Rectal smooth muscle tissue (tissue), 1 donor: ENCODE results near the gene LZTR1.
A peak's percentile ranks its signal among the peaks of the same experiment; 100 is the strongest.

Experiments
- H3K27ac ChIP-seq: one replicate; pipeline ENCODE4 v1.7.0; 2013; ENCODE audit warnings: low read depth, low read length, inconsistent platforms
- H3K27me3 ChIP-seq: one replicate; pipeline ENCODE4 v1.7.0; 2013; ENCODE audit warnings: low read length; ENCODE audit not compliant: control insufficient read depth, insufficient read depth
- H3K36me3 ChIP-seq: one replicate; pipeline ENCODE4 v1.7.0; 2013; ENCODE audit warnings: low read length; ENCODE audit not compliant: control insufficient read depth, insufficient read depth
- H3K4me1 ChIP-seq: one replicate; pipeline ENCODE4 v1.7.0; 2013; ENCODE audit warnings: low read length; ENCODE audit not compliant: control insufficient read depth, insufficient read depth
- H3K4me3 ChIP-seq: one replicate; pipeline ENCODE4 v1.7.0; 2013; ENCODE audit warnings: low read length
- H3K9ac ChIP-seq: one replicate; pipeline ENCODE4 v1.7.0; 2013; ENCODE audit warnings: low read length

LZTR1 gene

GRCh38 chr22:21026783-21027692, 44.9 kb downstream of the LZTR1 start:
- no peak overlapping the region for H3K9ac ChIP-seq
- no peaks in the 10 kb centered on the region for H3K4me1 ChIP-seq
- H3K4me3 ChIP-seq: no peak overlapping the region
- peaks cover 10% of the 10 kb centered on the region for H3K27me3 ChIP-seq
- H3K36me3 ChIP-seq: no peaks in the 10 kb centered on the region
- H3K27ac ChIP-seq: no peak overlapping the region

- peaks cover 12% of the 10 kb centered on the region for H3K27me3 ChIP-seq
- no peak overlapping the region for H3K4me3 ChIP-seq
- H3K36me3 ChIP-seq: no peaks in the 10 kb centered on the region
- no peak overlapping the region for H3K9ac ChIP-seq
- no peaks in the 10 kb centered on the region for H3K4me1 ChIP-seq
- H3K27ac ChIP-seq: no peak overlapping the region
These were observed 46.5 kb downstream of the LZTR1 start for GRCh38 chr22:21028277-21029251.

GRCh38 chr22:21029486-21030025, 47.5 kb downstream of the LZTR1 start:
- peaks cover 12% of the 10 kb centered on the region for H3K27me3 ChIP-seq
- no peak overlapping the region for H3K27ac ChIP-seq
- H3K36me3 ChIP-seq: no peaks in the 10 kb centered on the region
- no peak overlapping the region for H3K9ac ChIP-seq
- H3K4me1 ChIP-seq: no peaks in the 10 kb centered on the region
- no peak overlapping the region for H3K4me3 ChIP-seq

DNA sequence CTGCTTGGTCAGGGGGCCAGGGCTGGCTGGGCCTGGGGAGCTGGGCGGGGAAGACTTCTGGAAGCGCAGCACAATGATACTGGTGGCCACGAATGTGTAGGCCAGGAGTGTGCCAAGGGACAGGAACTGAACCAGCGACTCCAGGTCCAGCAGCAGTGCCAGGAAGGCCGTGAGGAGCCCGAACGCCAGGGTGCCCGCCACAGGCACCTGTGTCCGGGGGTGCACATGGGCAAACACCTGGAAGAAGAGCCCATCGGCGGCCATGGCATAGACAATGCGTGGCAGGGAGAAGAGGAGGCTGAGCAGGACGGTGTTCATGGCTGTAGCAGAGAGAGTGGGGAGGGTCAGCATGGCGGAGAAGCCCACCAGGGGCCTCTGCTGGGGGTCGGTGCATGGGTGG, 47.9 kb downstream of the LZTR1 start:
- Histone ChIP-seq H3K27ac (no peak overlapping the region), H3K9ac (no peak overlapping the region), H3K27me3 (peaks cover 12% of the 10 kb centered on the region), H3K36me3 (no peaks in the 10 kb centered on the region), H3K4me1 (no peaks in the 10 kb centered on the region), H3K4me3 (no peak overlapping the region)

GRCh38 chr22:21030621-21031544, 48.8 kb downstream of the LZTR1 start:
- H3K4me1 ChIP-seq: no peaks in the 10 kb centered on the region
- H3K4me3 ChIP-seq: no peak overlapping the region
- peaks cover 12% of the 10 kb centered on the region for H3K27me3 ChIP-seq
- H3K36me3 ChIP-seq: no peaks in the 10 kb centered on the region
- H3K9ac ChIP-seq: no peak overlapping the region
- no peak overlapping the region for H3K27ac ChIP-seq

DNA sequence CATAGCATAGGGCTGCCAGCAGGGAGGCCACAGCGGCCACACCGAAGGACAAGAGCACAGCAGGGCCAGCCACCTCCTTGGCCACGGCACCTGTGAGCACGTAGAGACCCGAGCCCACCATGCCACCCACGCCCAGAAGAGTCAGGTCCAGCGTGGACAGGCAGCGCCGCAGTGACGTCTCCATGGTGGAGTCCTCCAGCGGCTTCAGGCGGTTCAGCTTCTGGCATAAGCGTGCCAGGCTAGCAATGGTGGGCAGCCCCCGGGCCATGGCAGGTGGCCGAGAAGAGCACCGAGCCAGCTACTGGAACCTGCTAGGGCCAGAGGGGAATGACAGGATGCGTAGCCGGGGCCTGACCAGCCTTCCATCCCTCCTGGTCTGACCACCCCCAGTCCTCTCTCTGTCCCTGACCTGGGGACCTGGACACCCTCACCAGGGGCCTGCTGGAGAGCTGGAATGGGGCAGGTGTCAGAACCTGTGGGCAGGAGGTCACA, 49.5 kb downstream of the LZTR1 start:
- no peak overlapping the region for H3K9ac ChIP-seq
- peak overlapping the region; percentile 10 for H3K4me3 ChIP-seq
- no peaks in the 10 kb centered on the region for H3K4me1 ChIP-seq
- no peaks in the 10 kb centered on the region for H3K36me3 ChIP-seq
- H3K27me3 ChIP-seq: peaks cover 12% of the 10 kb centered on the region
- no peak overlapping the region for H3K27ac ChIP-seq

GRCh38 chr22:21032037-21032867, 50.2 kb downstream of the LZTR1 start, which contains the start of gene SLC7A4:
SLC7A4 (minus strand) TSS chr22:21032561; CDS start chr22:21031812, 749 bp downstream.
- H3K27ac ChIP-seq: no peak within 1 kb of the TSS
- peaks cover 12% of the 10 kb centered on the region for H3K27me3 ChIP-seq

GRCh38 chr22:21032868-21033688, 51.0 kb downstream of the LZTR1 start:
- H3K9ac ChIP-seq: no peak overlapping the region
- peaks cover 12% of the 10 kb centered on the region for H3K27me3 ChIP-seq
- no peak overlapping the region for H3K27ac ChIP-seq
- H3K4me1 ChIP-seq: no peaks in the 10 kb centered on the region
- H3K36me3 ChIP-seq: no peaks in the 10 kb centered on the region
- H3K4me3 ChIP-seq: no peak overlapping the region

More at GRCh38 chr22:21032037-21032867, 50.2 kb downstream of the LZTR1 start, which contains the start of gene SLC7A4:
- no peaks in the 10 kb centered on the region for H3K4me1 ChIP-seq
- H3K4me3 ChIP-seq: peak within 1 kb of the TSS; percentile 50
- H3K9ac ChIP-seq: no peak within 1 kb of the TSS
- H3K36me3 ChIP-seq: no peaks in the 10 kb centered on the region

GRCh38 chr22:21033895-21034294, 51.8 kb downstream of the LZTR1 start:
- no peaks in the 10 kb centered on the region for H3K4me1 ChIP-seq
- H3K27ac ChIP-seq: no peak overlapping the region
- H3K36me3 ChIP-seq: no peaks in the 10 kb centered on the region
- H3K9ac ChIP-seq: no peak overlapping the region
- peaks cover 12% of the 10 kb centered on the region for H3K27me3 ChIP-seq
- no peak overlapping the region for H3K4me3 ChIP-seq

GRCh38 chr22:21034989-21035388, 52.9 kb downstream of the LZTR1 start:
- H3K36me3 ChIP-seq: no peaks in the 10 kb centered on the region
- H3K27me3 ChIP-seq: peaks cover 12% of the 10 kb centered on the region
- H3K9ac ChIP-seq: no peak overlapping the region
- H3K27ac ChIP-seq: no peak overlapping the region
- H3K4me1 ChIP-seq: no peaks in the 10 kb centered on the region
- no peak overlapping the region for H3K4me3 ChIP-seq
